GM18520 (cell line): Measurements from ENCODE around the gene CBX2.
"Not testable (repeated sequence)": the region's sequence is repeated elsewhere in the genome, so short reads cannot be mapped to it uniquely, and the experiment has no call there.

Source experiments
- ATAC-seq: cut with Tn5 transposase; IDR thresholded peaks from one replicate; pipeline ENCODE4 v1.9.1; 2021; ENCODE audit not compliant: unreplicated experiment

The CBX2 gene

DNA sequence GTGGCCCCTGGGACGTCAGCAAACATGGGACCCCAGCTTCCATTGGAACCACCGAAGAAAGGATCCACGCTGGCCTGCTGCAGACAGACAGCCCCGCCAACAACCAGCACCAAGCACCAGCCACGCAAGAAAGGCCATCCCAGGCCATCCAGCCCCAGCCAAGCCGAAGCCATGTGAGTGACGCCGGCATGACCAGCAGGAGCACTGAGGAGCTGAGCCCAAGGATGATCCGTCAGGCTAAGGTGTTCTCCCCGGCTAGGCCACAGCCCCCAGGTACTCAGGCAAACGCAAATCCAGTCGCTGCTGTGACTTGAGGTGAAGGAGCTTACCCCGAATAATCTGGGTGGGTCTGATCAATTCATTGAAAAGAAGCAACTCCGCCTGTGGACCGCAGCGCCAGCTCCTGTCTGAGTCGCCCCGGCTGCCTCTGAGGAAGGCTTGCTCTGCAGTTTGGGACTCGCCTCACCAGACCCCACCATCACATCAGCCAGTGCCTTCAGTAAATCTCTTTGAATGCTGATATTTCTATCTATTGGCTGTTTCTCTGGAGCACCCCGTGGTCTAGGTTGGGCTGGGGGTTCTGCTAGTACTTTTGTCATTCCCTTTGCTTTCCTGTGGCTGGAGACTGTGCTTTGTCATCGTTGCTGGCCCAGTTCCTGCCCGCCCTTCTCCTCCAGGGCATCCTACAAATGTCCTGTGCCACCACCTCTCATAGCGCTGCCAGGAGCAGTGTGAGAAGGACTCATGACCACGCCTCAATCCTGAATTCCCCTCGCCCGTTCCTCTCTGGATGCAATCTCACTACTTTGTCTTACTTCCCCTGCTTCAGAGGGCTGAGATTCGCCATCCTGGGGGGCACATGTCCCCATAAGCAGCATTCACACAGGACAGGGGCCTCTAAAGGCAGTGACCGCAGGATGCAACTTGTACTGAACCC is 8.1 kb upstream of the CBX2 start:
- ATAC-seq, result no peak

GRCh38 chr17:79771276-79771675 is 6.7 kb upstream of the CBX2 start:
- ATAC-seq, result no peak

GRCh38 chr17:79772726-79773125 is 5.2 kb upstream of the CBX2 start:
- not testable (repeated sequence) for ATAC-seq

GRCh38 chr17:79774561-79774975 is 3.4 kb upstream of the CBX2 start:
- ATAC-seq, result no peak

GRCh38 chr17:79775632-79776031 is 2.3 kb upstream of the CBX2 start:
- ATAC-seq, result no peak

- ATAC-seq, result no peak
Measured at GRCh38 chr17:79776376-79777119, 1.4 kb upstream of the CBX2 start.

DNA sequence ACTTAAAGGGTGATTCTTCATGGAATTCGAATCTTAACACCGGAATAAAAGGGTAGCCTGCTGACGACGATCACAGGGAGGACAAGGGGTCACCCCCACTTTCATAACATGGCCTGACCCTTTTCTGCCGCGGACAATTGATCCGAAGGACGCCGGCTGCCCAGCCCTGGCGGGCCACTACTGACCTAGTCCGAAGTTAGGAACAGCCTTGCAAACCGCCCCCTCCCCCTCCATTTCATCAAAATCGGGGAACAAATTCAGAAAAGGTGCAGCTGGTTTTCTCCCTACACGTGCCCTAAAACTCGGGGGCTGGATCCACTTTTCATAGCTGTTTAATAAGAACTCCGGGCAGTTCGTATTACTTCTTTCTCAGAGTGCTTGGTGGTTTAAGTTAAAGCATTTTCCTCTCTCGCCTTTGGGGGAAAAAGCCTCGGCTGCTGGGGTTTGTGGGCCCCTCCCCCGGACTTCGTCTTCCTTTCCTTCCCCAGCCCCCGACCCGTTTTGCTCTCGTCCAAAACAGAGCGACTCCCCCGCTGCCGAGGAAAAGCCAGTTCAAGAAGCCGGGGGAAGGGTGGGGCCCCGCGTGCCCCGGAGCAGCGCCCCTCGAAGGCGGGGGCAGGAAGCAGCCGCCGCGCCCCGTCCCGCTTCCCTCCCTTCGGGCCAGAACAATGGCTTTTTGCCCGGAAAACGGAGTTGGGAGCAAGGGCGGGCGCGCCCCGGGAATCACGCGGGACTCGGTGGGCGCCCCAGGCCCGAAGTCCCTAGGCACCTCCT is 641 bp upstream of the CBX2 start:
- no peak for ATAC-seq

GRCh38 chr17:79778504-79779083 is 646 bp downstream of the CBX2 start:
- no peak for ATAC-seq

- ATAC-seq, result no peak
Measured at GRCh38 chr17:79779084-79779529, 1.2 kb downstream of the CBX2 start.

DNA sequence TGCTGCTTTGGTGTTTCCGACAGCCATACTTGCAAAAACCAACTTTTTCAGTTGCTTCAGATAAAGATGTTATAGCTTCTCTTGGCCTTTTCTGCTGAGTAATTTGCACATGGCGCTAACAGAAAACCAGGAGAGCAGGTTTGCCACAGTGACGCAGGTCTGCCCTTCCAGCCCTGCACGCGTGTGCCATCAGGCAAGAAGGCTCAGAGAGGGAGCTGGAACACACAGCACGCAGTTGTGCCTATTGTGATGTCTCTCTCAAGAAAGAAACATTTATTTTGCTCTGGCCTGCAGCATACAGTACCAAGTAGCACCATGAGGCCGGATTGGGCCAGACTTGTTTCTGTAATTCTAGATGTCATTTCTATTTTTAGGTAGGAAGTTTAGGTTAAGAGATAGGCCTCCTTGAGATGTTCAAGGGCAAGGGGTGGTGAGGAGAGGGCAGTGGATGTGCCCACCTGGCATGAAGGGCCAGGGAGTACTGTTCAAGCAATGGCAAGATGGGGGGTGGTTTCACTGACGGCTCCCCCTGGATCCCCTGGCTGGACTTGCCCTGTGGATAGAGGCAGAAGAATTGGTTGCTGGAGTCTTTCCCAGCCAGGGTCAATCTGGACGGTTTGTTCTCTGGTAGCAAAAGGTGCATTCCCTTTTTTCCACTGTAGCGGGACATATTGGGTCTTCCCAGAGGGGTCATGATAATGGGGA is 1.9 kb downstream of the CBX2 start:
- ATAC-seq, result no peak

DNA sequence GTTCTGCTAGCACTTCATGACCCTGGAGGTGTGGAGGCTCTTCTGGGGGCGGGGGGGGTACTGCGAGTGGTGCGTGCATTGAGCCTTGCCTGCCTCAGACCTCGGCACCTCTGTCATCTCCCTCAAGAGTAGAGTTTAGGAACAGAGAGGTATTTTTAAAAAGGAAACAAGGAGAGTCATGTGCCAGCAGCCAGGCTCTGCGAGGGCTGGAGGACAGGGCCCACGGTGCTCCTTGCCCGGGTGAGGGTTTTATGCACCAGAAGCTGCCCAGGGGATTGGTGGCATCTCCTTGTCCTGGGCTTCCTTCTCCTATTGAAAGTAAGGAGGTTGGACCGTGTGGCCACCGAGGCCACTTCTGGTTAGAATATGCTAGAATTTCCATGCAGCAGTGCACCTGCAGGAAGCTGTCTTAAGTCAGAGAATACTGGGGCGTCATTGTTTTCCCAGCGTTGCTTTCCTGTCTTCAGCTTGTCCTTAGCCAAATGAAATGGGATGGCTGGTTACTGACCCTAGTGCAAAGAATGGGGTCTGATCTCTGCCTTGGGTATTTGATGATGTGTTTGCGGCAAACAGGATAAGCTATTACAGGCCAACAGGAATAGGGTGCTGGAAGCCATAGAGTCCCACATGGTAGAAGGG is 3.2 kb downstream of the CBX2 start:
- no peak for ATAC-seq

DNA sequence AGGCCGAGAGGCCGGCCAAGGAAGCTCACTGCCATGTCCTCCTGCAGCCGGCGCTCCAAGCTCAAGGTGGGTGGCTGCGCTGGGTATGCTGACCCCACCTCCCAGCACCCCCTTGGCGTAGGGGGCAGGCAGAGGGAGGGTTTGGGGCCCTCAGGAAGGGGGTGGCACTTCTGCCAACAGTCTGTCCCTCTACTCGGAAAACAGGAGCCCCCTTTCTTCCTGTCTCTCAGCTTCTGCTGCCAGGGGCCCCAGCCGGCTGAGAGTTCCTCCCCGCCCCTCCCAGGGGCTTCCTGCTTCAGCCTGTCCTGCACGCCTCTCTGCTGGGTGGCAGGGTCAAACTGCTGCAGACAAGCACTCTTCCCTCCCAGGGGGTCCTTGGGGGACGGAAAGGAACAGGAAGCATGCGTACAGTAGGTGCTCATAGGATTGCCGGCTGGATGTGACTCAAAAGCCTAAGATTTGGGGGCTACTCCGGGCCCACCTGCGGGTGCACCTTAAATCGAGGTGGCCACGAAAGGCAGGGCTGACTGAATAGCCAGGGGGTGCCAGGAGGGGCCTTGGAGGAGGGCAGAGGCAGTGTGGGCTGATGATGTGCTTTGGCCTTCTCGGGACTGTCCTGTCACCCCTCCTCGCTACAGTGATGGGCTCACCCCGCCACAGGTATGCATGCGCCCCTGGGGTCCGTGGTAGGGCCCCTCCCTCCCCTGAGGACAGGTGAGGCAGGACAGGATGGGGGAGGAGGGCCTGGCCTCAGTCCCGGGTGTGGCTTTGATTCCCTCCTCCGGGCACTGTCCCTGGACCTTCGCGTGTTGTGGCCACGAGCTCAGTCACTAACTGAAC is 4.0 kb downstream of the CBX2 start:
- ATAC-seq, result no peak

DNA sequence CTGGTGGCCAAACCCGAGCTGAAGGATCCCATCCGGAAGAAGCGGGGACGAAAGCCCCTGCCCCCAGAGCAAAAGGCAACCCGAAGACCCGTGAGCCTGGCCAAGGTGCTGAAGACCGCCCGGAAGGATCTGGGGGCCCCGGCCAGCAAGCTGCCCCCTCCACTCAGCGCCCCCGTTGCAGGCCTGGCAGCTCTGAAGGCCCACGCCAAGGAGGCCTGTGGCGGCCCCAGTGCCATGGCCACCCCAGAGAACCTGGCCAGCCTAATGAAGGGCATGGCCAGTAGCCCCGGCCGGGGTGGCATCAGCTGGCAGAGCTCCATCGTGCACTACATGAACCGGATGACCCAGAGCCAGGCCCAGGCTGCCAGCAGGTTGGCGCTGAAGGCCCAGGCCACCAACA is 5.9 kb downstream of the CBX2 start:
- no peak for ATAC-seq

DNA sequence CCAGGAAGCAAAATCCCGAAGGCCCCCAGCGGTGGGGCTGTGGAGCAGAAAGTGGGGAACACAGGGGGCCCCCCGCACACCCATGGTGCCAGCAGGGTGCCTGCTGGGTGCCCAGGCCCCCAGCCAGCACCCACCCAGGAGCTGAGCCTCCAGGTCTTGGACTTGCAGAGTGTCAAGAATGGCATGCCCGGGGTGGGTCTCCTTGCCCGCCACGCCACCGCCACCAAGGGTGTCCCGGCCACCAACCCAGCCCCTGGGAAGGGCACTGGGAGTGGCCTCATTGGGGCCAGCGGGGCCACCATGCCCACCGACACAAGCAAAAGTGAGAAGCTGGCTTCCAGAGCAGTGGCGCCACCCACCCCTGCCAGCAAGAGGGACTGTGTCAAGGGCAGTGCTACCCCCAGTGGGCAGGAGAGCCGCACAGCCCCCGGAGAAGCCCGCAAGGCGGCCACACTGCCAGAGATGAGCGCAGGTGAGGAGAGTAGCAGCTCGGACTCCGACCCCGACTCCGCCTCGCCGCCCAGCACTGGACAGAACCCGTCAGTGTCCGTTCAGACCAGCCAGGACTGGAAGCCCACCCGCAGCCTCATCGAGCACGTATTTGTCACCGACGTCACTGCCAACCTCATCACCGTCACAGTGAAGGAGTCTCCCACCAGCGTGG is 6.5 kb downstream of the CBX2 start:
- ATAC-seq, result no peak

GRCh38 chr17:79785017-79785899 is 7.3 kb downstream of the CBX2 start:
- no peak for ATAC-seq

DNA sequence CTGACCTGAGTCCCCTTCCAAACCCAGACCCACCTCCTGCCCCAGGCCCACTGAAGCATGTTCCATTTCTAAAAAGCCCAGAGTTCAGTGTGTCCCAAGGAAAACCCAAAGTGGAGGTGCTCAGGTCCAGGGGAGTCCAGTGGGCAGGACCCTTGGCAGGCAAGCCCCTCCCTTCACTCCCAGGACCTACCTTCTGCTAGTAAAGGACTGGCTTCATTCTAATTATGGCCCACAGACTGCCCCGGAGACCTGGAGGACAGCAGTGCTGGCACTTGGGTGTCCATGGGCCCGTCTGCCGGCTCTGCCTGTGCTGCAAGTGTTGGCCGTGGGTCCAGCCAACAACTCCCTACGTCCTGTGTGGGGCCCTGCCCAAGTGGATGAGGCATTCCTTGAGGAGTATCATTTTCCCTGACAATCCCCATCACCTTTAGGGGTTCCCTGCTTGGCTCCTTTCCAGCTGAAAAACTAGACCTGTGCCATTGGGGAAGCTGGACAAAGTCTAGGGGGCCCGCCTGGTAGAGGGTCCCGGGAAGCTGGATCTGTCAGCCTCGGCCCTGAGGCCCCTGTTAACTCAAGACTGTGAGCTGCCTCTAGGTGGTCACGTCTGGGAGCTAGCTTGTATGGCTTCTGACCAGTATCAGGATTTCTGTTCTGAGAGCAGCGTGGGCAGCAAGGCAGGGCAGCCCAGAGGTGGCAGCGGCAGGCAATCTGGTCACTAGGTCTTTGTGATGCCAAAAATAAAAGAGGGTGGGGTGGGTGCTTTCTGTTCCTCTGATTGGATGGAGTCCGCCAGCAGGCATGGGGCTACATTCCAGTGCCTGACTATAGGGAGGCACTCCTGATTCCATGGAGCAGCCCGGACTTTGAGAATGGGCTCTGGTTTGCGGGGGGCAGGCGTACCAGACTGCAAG is 8.2 kb downstream of the CBX2 start:
- no peak for ATAC-seq
